Measurements from ENCODE around the gene UBE2O.

DNA sequence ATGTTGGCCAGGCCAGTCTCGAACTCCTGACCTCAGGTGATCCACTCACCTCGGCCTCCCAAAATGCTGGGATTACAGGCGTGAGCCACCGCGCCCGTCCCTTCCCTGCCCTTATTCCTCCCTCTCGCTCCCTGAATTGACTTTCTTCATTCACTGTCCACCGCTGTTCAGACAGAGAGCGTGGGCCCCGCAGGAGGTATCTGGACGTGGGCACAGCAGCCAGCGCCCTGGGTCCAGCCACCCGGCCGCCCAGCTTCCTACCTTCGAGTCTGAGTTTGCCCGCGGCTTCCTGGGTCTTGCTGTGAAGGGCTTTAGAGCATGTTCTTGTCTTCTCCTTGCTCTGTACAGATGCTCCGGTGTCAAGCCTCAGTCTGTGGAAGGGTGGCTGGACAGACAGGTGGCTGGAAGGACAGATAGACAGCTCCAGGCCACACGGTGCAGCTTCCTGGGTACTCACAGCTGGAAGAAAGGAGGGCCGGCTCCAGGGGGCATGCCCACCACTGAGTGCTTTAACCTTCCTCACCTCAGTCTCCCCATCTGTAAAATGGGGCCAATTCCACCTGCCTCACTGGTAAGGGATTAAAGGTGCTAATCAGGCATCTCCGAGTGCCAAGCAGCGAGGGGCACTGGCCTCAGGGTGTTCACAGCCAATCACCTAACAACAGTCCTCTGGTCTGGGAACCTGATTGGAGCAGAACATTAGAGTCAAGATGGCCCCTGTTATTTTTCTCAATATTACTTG is 34.7 kb upstream of the UBE2O start:
- TF ChIP-seq, protein P1, sequence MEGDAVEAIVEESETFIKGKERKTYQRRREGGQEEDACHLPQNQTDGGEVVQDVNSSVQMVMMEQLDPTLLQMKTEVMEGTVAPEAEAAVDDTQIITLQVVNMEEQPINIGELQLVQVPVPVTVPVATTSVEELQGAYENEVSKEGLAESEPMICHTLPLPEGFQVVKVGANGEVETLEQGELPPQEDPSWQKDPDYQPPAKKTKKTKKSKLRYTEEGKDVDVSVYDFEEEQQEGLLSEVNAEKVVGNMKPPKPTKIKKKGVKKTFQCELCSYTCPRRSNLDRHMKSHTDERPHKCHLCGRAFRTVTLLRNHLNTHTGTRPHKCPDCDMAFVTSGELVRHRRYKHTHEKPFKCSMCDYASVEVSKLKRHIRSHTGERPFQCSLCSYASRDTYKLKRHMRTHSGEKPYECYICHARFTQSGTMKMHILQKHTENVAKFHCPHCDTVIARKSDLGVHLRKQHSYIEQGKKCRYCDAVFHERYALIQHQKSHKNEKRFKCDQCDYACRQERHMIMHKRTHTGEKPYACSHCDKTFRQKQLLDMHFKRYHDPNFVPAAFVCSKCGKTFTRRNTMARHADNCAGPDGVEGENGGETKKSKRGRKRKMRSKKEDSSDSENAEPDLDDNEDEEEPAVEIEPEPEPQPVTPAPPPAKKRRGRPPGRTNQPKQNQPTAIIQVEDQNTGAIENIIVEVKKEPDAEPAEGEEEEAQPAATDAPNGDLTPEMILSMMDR (conservative IDR thresholded peaks at IDR 0.05 in 1 of 2, IDR thresholded peaks at IDR 0.05 in 1 of 2; ENCODE audit: low read depth in 1 of 2, low read length in 2 of 2), result no peak
- TF ChIP-seq EZH2 (IDR thresholded peaks at IDR 0.05; ENCODE audit: low read length, missing control alignments), result no peak

All from fibroblast of lung (primary cell).